ENCODE measurements around the gene BEX3.

GRCh38 chrX:103415068-103415467, 38.7 kb downstream of the BEX3 start:
- TF ChIP-seq CTCF (IDR thresholded peaks at IDR 0.05) = no peak
- TF ChIP-seq POLR2A (IDR thresholded peaks at IDR 0.05) = no peak
